ENCODE results near the gene LZTFL1.

The LZTFL1 gene

DNA sequence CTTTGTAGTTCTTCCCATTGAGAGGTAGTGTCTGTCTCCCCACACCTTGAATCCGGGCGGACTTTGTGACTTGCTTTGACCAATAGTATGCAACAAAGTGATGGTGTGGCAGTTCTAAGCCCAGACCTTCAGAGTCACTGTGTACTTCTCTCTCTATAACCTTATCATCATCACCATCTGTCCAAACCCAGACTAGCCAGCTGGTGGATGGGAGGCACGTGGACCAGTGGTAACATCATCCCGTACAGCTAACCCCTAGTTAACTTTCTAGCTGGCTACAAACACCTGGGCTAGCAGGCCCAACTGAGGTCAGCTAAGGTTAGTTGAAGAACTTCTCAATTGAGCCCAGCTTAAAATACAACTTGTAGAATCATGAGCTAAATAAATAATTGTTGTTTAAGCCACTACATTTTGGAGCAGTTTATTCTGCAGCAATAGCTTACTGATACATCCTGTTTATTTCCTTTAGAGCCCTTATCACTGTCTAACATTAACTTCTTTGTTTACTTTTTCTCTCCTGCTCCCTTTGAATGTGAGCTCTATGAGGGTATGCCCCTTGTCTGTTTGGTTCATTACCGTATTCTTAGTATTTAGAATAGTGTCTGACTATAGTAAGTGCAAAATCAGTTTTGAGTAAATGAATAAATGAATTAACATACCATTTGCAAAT is 32.9 kb upstream of the LZTFL1 start:
- H3K9me3 ChIP-seq (ENCODE audit: insufficient read depth, low read depth, low read length): no peaks in the 10 kb centered on the region
- no peaks in the 10 kb centered on the region; the same call in 1 of the 2 replicates for H3K27me3 ChIP-seq (ENCODE audit: insufficient read depth, low read length)
- no peak overlapping the region for H3K9ac ChIP-seq (ENCODE audit: low read depth, low read length)
- H3K27ac ChIP-seq (ENCODE audit: low read length): no peak overlapping the region
- H3K4me1 ChIP-seq (ENCODE audit: insufficient read depth, low read length): peaks cover 6% of the 10 kb centered on the region; the same call in 1 of the 2 replicates
- no peak overlapping the region for H3K4me3 ChIP-seq (ENCODE audit: low read length)
- no peaks in the 10 kb centered on the region for H3K36me3 ChIP-seq (ENCODE audit: insufficient read depth, low read depth, low read length)

DNA sequence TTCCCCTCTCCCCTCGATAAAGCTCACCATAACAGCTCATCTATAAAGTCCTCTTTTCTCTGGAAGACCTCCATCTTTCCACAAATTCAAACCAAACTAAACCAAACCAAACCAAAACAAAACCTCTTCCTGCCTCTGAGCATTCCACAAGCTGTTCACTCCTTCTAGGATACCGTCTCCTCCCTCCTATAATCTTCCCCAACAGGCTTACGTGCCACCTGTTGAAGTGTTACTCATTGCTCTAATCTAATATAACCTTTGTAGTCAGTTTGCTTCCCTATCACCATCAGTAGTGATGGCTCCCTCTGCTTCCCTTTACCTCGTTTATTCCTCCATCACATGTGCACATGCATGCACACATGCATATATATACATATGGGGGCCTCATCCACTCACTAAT is 31.7 kb upstream of the LZTFL1 start:
- Histone ChIP-seq H3K4me1 (ENCODE audit: insufficient read depth, low read length) (peaks cover 6% of the 10 kb centered on the region; the same call in 1 of the 2 replicates), H3K36me3 (ENCODE audit: insufficient read depth, low read depth, low read length) (no peaks in the 10 kb centered on the region), H3K9me3 (ENCODE audit: insufficient read depth, low read depth, low read length) (no peaks in the 10 kb centered on the region), H3K9ac (ENCODE audit: low read depth, low read length) (no peak overlapping the region), H3K27me3 (ENCODE audit: insufficient read depth, low read length) (no peaks in the 10 kb centered on the region; the same call in 1 of the 2 replicates), H3K27ac (ENCODE audit: low read length) (no peak overlapping the region), H3K4me3 (ENCODE audit: low read length) (no peak overlapping the region)

DNA sequence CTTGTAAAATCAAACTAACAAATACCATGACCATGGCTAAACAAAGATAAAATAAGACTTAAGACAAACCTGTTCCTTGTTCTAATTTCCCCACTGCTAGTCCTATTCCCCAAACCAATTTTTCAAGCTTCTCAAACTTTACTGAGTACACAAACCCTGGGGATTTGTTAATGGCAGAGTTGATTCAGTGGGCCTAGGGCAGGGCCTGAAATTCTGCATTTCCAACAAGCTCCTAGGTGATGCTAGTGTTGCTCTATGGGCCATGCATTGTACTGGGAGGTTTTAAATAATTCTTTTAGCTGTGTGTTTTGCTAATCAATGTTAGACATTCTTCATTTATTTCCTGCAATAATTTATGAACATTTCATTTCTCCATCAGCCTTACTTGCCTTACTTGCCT is 31.1 kb upstream of the LZTFL1 start:
- Histone ChIP-seq H3K9ac (ENCODE audit: low read depth, low read length) (no peak overlapping the region), H3K27ac (ENCODE audit: low read length) (no peak overlapping the region), H3K27me3 (ENCODE audit: insufficient read depth, low read length) (no peaks in the 10 kb centered on the region; the same call in 1 of the 2 replicates), H3K36me3 (ENCODE audit: insufficient read depth, low read depth, low read length) (no peaks in the 10 kb centered on the region), H3K4me3 (ENCODE audit: low read length) (no peak overlapping the region), H3K9me3 (ENCODE audit: insufficient read depth, low read depth, low read length) (no peaks in the 10 kb centered on the region), H3K4me1 (ENCODE audit: insufficient read depth, low read length) (peaks cover 6% of the 10 kb centered on the region; the same call in 1 of the 2 replicates)

DNA sequence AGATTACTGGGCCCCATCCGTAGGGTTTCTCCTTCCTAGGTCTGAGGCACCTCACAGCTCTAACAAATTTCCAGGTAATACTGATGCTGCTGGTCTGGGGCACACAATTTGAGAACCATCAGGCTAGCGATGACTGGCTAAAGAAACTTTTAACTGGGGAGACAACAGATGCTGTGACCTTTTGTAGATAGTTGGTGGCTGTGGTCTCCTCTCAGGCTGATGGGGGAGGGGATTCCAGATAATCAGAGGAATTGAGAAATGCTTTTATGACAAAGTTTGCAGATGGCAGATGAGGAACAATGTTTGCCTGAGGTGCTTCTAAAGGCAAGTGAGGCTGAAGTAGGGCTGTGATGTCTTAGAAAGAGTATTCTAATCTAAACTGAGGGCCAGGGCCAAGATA is 30.6 kb upstream of the LZTFL1 start:
- Histone ChIP-seq H3K4me3 (ENCODE audit: low read length) (no peak overlapping the region), H3K4me1 (ENCODE audit: insufficient read depth, low read length) (peaks cover 6% of the 10 kb centered on the region; the same call in 1 of the 2 replicates), H3K9me3 (ENCODE audit: insufficient read depth, low read depth, low read length) (no peaks in the 10 kb centered on the region), H3K9ac (ENCODE audit: low read depth, low read length) (no peak overlapping the region), H3K27ac (ENCODE audit: low read length) (no peak overlapping the region), H3K36me3 (ENCODE audit: insufficient read depth, low read depth, low read length) (no peaks in the 10 kb centered on the region), H3K27me3 (ENCODE audit: insufficient read depth, low read length) (no peaks in the 10 kb centered on the region; the same call in 1 of the 2 replicates)

DNA sequence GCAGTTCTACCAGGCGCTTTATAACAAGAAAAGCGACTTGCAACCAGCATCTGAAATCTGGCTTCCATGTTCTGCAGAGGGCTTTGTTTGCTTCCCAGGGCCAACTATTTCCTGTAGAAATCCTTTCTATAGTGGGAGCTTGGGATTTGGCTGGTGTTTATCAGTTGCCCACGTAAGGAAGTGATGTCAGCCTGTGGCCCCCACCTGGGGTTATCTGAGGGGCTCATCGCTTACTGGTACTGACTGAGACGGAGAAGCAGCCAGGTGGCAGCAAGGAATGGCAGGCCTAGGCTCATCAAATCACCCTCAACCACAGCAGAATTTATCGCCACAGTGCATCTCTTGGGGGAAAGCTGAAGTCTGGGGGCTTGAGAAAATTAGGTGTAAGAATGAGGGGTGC is 29.9 kb upstream of the LZTFL1 start:
- Histone ChIP-seq H3K27me3 (ENCODE audit: insufficient read depth, low read length) (no peaks in the 10 kb centered on the region; the same call in 1 of the 2 replicates), H3K9me3 (ENCODE audit: insufficient read depth, low read depth, low read length) (no peaks in the 10 kb centered on the region), H3K4me3 (ENCODE audit: low read length) (no peak overlapping the region), H3K36me3 (ENCODE audit: insufficient read depth, low read depth, low read length) (no peaks in the 10 kb centered on the region), H3K4me1 (ENCODE audit: insufficient read depth, low read length) (peaks cover 6% of the 10 kb centered on the region; the same call in 1 of the 2 replicates), H3K9ac (ENCODE audit: low read depth, low read length) (0 out of 2 replicates have a peak overlapping the region, but pooled peaks have one; percentile 12), H3K27ac (ENCODE audit: low read length) (no peak overlapping the region)

DNA sequence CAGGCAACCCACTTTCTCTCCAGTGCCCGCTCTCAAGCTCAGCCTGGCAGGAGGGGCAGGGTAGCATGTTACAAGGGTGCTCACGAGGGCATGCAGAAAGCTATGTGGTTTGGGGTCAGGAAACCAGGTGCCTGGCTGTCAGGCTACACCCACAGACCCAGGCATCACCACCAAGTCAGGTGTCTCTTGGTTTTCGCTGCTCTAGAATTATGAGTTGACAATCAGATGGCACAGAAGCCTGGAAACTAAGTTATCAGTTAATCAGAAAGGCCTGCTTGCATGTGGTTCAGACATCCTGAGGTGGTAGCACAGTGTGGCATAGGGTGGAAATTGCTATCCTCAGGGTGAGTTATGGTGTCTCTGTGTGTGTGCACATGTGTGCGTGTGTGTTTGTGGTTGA is 28.2 kb upstream of the LZTFL1 start:
- no peaks in the 10 kb centered on the region for H3K36me3 ChIP-seq (ENCODE audit: insufficient read depth, low read depth, low read length)
- no peaks in the 10 kb centered on the region for H3K9me3 ChIP-seq (ENCODE audit: insufficient read depth, low read depth, low read length)
- no peak overlapping the region for H3K4me3 ChIP-seq (ENCODE audit: low read length)
- no peak overlapping the region for H3K9ac ChIP-seq (ENCODE audit: low read depth, low read length)
- peaks cover 6% of the 10 kb centered on the region; the same call in 1 of the 2 replicates for H3K4me1 ChIP-seq (ENCODE audit: insufficient read depth, low read length)
- H3K27me3 ChIP-seq (ENCODE audit: insufficient read depth, low read length): no peaks in the 10 kb centered on the region; the same call in 1 of the 2 replicates
- H3K27ac ChIP-seq (ENCODE audit: low read length): no peak overlapping the region

DNA sequence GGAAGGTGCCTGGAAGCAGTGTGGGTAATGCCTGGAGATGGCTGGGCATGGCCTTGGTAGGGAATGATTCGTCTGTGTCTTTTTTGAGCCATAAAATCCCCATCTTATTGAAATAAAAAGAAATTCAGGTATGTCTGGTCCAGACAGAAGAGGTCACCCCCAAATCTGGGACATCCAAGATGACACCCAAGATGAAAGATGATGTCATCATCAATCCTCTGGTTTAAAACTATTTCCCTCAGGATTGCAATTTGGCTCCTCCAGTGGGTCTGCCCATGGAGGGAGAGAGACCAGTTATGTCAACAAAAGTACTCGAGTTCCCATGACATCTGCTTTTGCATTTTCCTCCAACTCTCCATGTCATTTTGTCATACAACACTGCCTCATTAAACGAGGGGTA is 27.7 kb upstream of the LZTFL1 start:
- no peaks in the 10 kb centered on the region; the same call in 1 of the 2 replicates for H3K27me3 ChIP-seq (ENCODE audit: insufficient read depth, low read length)
- no peak overlapping the region for H3K9ac ChIP-seq (ENCODE audit: low read depth, low read length)
- no peak overlapping the region for H3K4me3 ChIP-seq (ENCODE audit: low read length)
- H3K4me1 ChIP-seq (ENCODE audit: insufficient read depth, low read length): peaks cover 6% of the 10 kb centered on the region; the same call in 1 of the 2 replicates
- no peaks in the 10 kb centered on the region for H3K9me3 ChIP-seq (ENCODE audit: insufficient read depth, low read depth, low read length)
- H3K36me3 ChIP-seq (ENCODE audit: insufficient read depth, low read depth, low read length): no peaks in the 10 kb centered on the region
- no peak overlapping the region for H3K27ac ChIP-seq (ENCODE audit: low read length)

DNA sequence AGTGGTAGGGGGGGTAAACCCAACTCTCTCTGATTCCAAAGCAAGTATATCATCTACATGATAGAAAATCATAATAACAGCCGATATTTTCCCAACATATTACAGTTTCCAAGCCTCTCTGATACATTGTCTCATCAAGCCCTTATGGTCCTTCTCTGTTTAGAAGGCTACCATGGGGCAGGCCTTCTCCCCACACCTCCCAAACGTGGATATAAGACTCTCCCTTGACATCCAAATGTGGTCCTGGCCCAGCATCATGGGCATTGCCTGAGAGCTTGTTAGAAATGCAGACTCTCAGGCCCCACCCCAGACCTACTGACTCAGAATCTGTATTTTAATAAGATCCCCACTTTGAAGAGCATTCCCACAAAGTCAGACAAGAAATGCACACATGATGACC is 26.7 kb upstream of the LZTFL1 start:
- Histone ChIP-seq H3K9ac (ENCODE audit: low read depth, low read length) (no peak overlapping the region), H3K9me3 (ENCODE audit: insufficient read depth, low read depth, low read length) (0 out of 2 replicates have a peak, but pooled peaks cover under 1% of the 10 kb centered on the region), H3K27ac (ENCODE audit: low read length) (no peak overlapping the region), H3K4me3 (ENCODE audit: low read length) (no peak overlapping the region), H3K27me3 (ENCODE audit: insufficient read depth, low read length) (no peaks in the 10 kb centered on the region; the same call in 1 of the 2 replicates), H3K36me3 (ENCODE audit: insufficient read depth, low read depth, low read length) (no peaks in the 10 kb centered on the region), H3K4me1 (ENCODE audit: insufficient read depth, low read length) (peaks cover 6% of the 10 kb centered on the region; the same call in 1 of the 2 replicates)

DNA sequence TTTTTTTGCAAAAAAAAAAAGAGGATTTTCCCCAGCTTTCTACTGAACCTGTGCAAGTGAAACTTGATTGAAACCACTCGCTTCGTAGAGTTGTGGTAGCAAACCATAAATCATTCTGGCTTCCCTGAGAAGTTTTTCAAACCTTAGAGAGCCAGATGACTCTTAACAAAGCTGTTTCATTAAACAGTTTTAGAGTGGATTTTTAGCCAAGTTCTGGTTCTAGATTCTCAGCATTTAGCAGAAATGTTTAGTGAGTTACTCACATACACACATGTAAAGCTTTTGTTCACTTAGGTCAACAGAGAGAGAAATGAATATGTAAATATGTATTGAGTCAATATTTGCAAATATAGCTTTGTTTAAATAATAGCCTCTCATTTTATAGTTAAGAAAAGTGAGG is 26.3 kb upstream of the LZTFL1 start:
- no peaks in the 10 kb centered on the region for H3K36me3 ChIP-seq (ENCODE audit: insufficient read depth, low read depth, low read length)
- no peak overlapping the region for H3K27ac ChIP-seq (ENCODE audit: low read length)
- no peak overlapping the region for H3K4me3 ChIP-seq (ENCODE audit: low read length)
- peaks cover 2% of the 10 kb centered on the region; the same call in 1 of the 2 replicates for H3K27me3 ChIP-seq (ENCODE audit: insufficient read depth, low read length)
- 0 out of 2 replicates have a peak, but pooled peaks cover 5% of the 10 kb centered on the region for H3K9me3 ChIP-seq (ENCODE audit: insufficient read depth, low read depth, low read length)
- H3K4me1 ChIP-seq (ENCODE audit: insufficient read depth, low read length): peaks cover 6% of the 10 kb centered on the region; the same call in 1 of the 2 replicates
- H3K9ac ChIP-seq (ENCODE audit: low read depth, low read length): no peak overlapping the region

DNA sequence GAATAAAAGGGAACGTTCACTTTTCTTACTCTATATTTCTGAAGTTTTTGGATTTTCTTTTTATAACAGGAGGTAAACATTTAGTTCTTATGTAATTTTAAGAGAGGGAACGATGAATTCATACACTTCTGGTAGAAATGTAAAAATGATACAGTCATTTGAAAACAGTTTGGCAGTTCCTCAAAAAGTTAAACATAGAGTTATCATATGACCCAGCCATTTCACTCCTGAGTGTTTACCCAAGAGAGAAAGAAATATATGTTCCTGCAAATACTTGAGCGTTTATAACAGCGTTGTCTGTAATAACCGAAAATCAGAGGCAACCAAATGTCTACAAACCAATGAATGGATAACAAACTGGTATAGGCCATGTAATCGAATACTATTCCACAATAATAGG is 23.6 kb upstream of the LZTFL1 start:
- no peaks in the 10 kb centered on the region for H3K4me1 ChIP-seq (ENCODE audit: insufficient read depth, low read length)

DNA sequence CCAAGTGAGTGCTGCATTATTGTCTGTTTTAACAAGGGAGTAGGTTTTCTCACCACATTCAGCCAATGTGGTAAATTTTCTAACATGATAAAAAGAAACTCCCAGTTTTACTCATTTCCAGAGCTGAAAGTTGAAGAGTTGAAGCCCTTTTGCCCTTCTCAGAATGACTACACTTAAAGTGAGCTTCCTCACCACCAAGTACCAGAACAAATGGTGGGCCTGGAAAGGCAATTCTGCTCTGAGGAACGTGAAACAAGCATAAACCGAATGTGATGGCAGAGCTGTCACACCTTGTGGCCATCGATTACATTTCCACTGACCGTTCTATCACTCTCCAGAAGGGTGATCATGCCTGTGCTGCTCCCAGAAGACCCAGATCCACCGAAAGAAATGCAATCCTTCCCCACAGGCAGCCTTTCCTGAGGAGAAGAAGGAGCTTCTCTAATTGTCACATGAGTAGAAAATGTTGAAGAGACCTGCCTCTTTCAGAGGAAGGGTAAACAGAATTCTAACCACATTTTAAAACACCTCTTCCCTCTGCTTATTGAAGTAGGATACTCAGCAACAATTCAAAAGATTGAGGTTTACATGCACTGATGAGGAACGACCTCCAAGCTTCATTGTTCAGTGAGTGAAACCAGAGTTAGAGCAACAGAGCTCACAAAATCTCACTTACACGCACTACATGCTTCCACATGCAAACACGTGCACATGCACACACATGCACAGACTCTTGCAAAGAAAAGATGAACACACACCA is 23.0 kb upstream of the LZTFL1 start:
- no peaks in the 10 kb centered on the region for H3K4me1 ChIP-seq (ENCODE audit: insufficient read depth, low read length)
- H3K4me3 ChIP-seq (ENCODE audit: low read length): no peak overlapping the region
- no peak overlapping the region for H3K27ac ChIP-seq (ENCODE audit: low read length)
- peaks cover 5% of the 10 kb centered on the region; the same call in 1 of the 2 replicates for H3K9me3 ChIP-seq (ENCODE audit: insufficient read depth, low read depth, low read length)
- H3K9ac ChIP-seq (ENCODE audit: low read depth, low read length): no peak overlapping the region
- H3K27me3 ChIP-seq (ENCODE audit: insufficient read depth, low read length): peaks cover 15% of the 10 kb centered on the region; the same call in 1 of the 2 replicates
- H3K36me3 ChIP-seq (ENCODE audit: insufficient read depth, low read depth, low read length): no peaks in the 10 kb centered on the region

More for the DNA sequence above, 23.6 kb upstream of the LZTFL1 start:
- Histone ChIP-seq H3K4me3 (ENCODE audit: low read length) (no peak overlapping the region), H3K27me3 (ENCODE audit: insufficient read depth, low read length) (peaks cover 15% of the 10 kb centered on the region; the same call in 1 of the 2 replicates), H3K36me3 (ENCODE audit: insufficient read depth, low read depth, low read length) (no peaks in the 10 kb centered on the region), H3K9me3 (ENCODE audit: insufficient read depth, low read depth, low read length) (peaks cover 5% of the 10 kb centered on the region; the same call in 1 of the 2 replicates), H3K9ac (ENCODE audit: low read depth, low read length) (no peak overlapping the region), H3K27ac (ENCODE audit: low read length) (no peak overlapping the region)

Measured in iPS-20b (cell line).